Natural killer cell (primary cell): ENCODE measurements around the gene GLP2R. TPM values are rescaled to one million over a fixed set of nuclear protein-coding genes. Genes with fewer than 3 reads are reported as not detected.

Experiments
- ATAC-seq, 3 donors: fragments of 150-1000 bp in 2 of 3; fragments of 200-7000 bp in 1 of 3; cut with Tn5 transposase; 1 replicate in 1 of 3; 2 replicates in 2 of 3; pipeline ENCODE4 v1.10.0; 2021; ENCODE audit warnings: mild to moderate bottlenecking in 2 of 3, moderate library complexity in 2 of 3
- DNase-seq, 2 donors: peaks; one replicate each; pipeline versions ENCODE4 v3.0.0 to v3.0.0-alpha.2; 2013 to 2021; ENCODE audit warnings: mixed read lengths in 1 of 2
- H3K27ac ChIP-seq: one replicate; pipeline ENCODE4 v1.5.1; 2013; ENCODE audit warnings: mild to moderate bottlenecking, low read length
- H3K27me3 ChIP-seq: one replicate; pipeline ENCODE4 v1.6.1; 2013; ENCODE audit warnings: low read length; ENCODE audit not compliant: control insufficient read depth, insufficient read depth
- H3K36me3 ChIP-seq: one replicate; pipeline ENCODE4 v1.6.1; 2013; ENCODE audit warnings: low read length; ENCODE audit not compliant: control insufficient read depth, insufficient read depth
- H3K4me1 ChIP-seq: one replicate; pipeline ENCODE4 v1.6.1; 2013; ENCODE audit warnings: low read length; ENCODE audit not compliant: control insufficient read depth, insufficient read depth
- H3K4me3 ChIP-seq: one replicate; pipeline ENCODE4 v1.5.1; 2013; ENCODE audit warnings: low read length
- H3K9me3 ChIP-seq: one replicate; pipeline ENCODE4 v1.6.1; 2013; ENCODE audit warnings: low read length; ENCODE audit not compliant: control insufficient read depth, insufficient read depth
- H3K27ac Mint-ChIP-seq, 2 donors: one replicate each; pipeline ENCODE4 v1.8.0; 2022; ENCODE audit warnings: mild to moderate bottlenecking in 2 of 2, mixed read lengths in 2 of 2, moderate library complexity in 1 of 2
- H3K27me3 Mint-ChIP-seq, 2 donors: one replicate each; pipeline ENCODE4 v1.8.0; 2022; ENCODE audit warnings: low read depth in 2 of 2, mixed read lengths in 2 of 2
- H3K36me3 Mint-ChIP-seq: one replicate; pipeline ENCODE4 v1.8.0; 2022; ENCODE audit warnings: mixed read lengths
- H3K4me1 Mint-ChIP-seq, 2 donors: one replicate each; pipeline ENCODE4 v1.8.0; 2022; ENCODE audit warnings: mixed read lengths in 2 of 2
- H3K4me3 Mint-ChIP-seq: one replicate; pipeline ENCODE4 v1.8.0; 2022; ENCODE audit warnings: mild to moderate bottlenecking, moderate library complexity, mixed read lengths
- H3K9me3 Mint-ChIP-seq, 2 donors: one replicate each; pipeline ENCODE4 v1.8.0; 2022; ENCODE audit warnings: mixed read lengths in 2 of 2
- CTCF ChIP-seq: fragments of 200-600 bp; IDR thresholded peaks from one replicate; pipeline ENCODE4 v1.8.0; 2022; ENCODE audit warnings: antibody characterized with exemption
- WGBS: methylation state at CpG from one replicate; pipeline ENCODE4 v1.1.7; 2013; ENCODE audit warnings: missing lambda C conversion rate; ENCODE audit not compliant: insufficient coverage; 5-methylcytosine and 5-hydroxymethylcytosine counted together
- intact Hi-C: fragments of 100-400 bp; cut with micrococcal nuclease; formaldehyde crosslinking; loops from one replicate; pipeline ENCODE4 v1.14.2; 2022
- total RNA-seq, 4 donors: library from RNA; stranded (reverse); fragments of 120-200 nt in 1 of 4; gene quantifications; one replicate each; pipeline versions ENCODE4 v1.2.3 to v1.2.4, GENCODE V29; 2013 to 2022

The GLP2R gene
- total RNA-seq, 3 donors from 2014 or later (not counting 1 experiment from before 2014, with no cell fraction given): not detected

- no peak for TF ChIP-seq CTCF
- no peaks in the 10 kb centered on the region for H3K27me3 ChIP-seq
- H3K4me3 ChIP-seq: no peak overlapping the region
- H3K36me3 Mint-ChIP-seq: no peaks in the 10 kb centered on the region
- H3K27me3 Mint-ChIP-seq: peaks cover 0 to 3% of the 10 kb centered on the region in 2 donors
- no peaks in the 10 kb centered on the region for H3K9me3 Mint-ChIP-seq
- H3K4me3 Mint-ChIP-seq: no peak overlapping the region
- peaks cover 4 to 8% of the 10 kb centered on the region in 2 donors for H3K4me1 Mint-ChIP-seq
- intact Hi-C loops: loop anchor here (5.0 kb wide), 1 partner anchor 713 kb away; no protein-coding TSS in a partner anchor
- H3K27ac Mint-ChIP-seq: no peak overlapping the region
- ATAC-seq (no peak), DNase-seq (no peak)
- WGBS: 95% methylated on average over 35 of the region's 35 CpGs
- no peaks in the 10 kb centered on the region for H3K9me3 ChIP-seq
- no peaks in the 10 kb centered on the region for H3K36me3 ChIP-seq
- H3K4me1 ChIP-seq: no peaks in the 10 kb centered on the region
- no peak overlapping the region for H3K27ac ChIP-seq
Observed at GRCh38 chr17:9904277-9905077, 78.8 kb downstream of the GLP2R start.

- H3K27me3 ChIP-seq: no peaks in the 10 kb centered on the region
- no peak within 1 kb of the TSS for H3K4me3 ChIP-seq
- Mint-ChIP-seq H3K36me3 (no peaks in the 10 kb centered on the region), H3K27me3 (peaks cover 0 to 3% of the 10 kb centered on the region in 2 donors), H3K4me1 (peaks cover 4 to 10% of the 10 kb centered on the region in 2 donors), H3K27ac (no peak within 1 kb of the TSS), H3K9me3 (no peaks in the 10 kb centered on the region), H3K4me3 (no peak within 1 kb of the TSS)
- no peak within 1 kb of the TSS for H3K27ac ChIP-seq
- WGBS: 91% methylated on average over 11 of the region's 11 CpGs
- H3K4me1 ChIP-seq: no peaks in the 10 kb centered on the region
- DNase-seq: no peak
- H3K36me3 ChIP-seq: no peaks in the 10 kb centered on the region
- H3K9me3 ChIP-seq: no peaks in the 10 kb centered on the region
- no peak for ATAC-seq
- TF ChIP-seq CTCF: no peak
- intact Hi-C loops: loop anchor here (5.0 kb wide), 1 partner anchor 712 kb away; no protein-coding TSS in a partner anchor
Observed at GRCh38 chr17:9905078-9905415, 79.3 kb downstream of the GLP2R start, which contains the start of gene RCVRN. TSS of gene RCVRN (minus strand) at chr17:9905271. CDS start at chr17:9905180, 91 bp downstream.

- Mint-ChIP-seq H3K4me3 (no peak overlapping the region), H3K4me1 (peaks cover 4 to 10% of the 10 kb centered on the region in 2 donors), H3K27me3 (no peaks in the 10 kb centered on the region), H3K36me3 (no peaks in the 10 kb centered on the region), H3K9me3 (no peaks in the 10 kb centered on the region), H3K27ac (no peak overlapping the region)
- H3K4me1 ChIP-seq: no peaks in the 10 kb centered on the region
- TF ChIP-seq CTCF: peak; percentile 60
- no peak overlapping the region for H3K4me3 ChIP-seq
- H3K27ac ChIP-seq: no peak overlapping the region
- DNase-seq (peak in 1 of 2 donors; percentile 25), ATAC-seq (peak in 2 of 3 donors; percentile 60 to 76)
- no peaks in the 10 kb centered on the region for H3K9me3 ChIP-seq
- 28% methylated on average over 4 of the region's 4 CpGs for WGBS
- H3K36me3 ChIP-seq: no peaks in the 10 kb centered on the region
- H3K27me3 ChIP-seq: no peaks in the 10 kb centered on the region
- intact Hi-C loops: loop anchor here (5.0 kb wide), 1 partner anchor 711 kb away; no protein-coding TSS in a partner anchor
Observed at GRCh38 chr17:9905902-9906301, 80.2 kb downstream of the GLP2R start.
